SK-MEL-5 (cell line): ENCODE measurements around the gene CHI3L2. TPM values are rescaled to one million over a fixed set of nuclear protein-coding genes. Genes with fewer than 3 reads are reported as not detected.

ENCODE experiments used
- DNase-seq: peaks from one replicate; pipeline ENCODE4 v3.0.0-alpha.2; 2016; ENCODE audit warnings: low read depth, low spot score
- in situ Hi-C: cut with HindIII; loops from 2 replicates; pipeline ENCODE4 v1.10.0; 2016; ENCODE audit warnings: low sequenced_read_pairs, high pct_unique_total_duplicates, low pct_unique_long_range_greater_than_20kb
- small RNA-seq, 2 experiments: library from RNA; depleted of rRNA; stranded (forward); fragments of <200 nt; gene quantifications; one replicate each; pipeline ENCODE3, GENCODE V24; 2014
- total RNA-seq: library from RNA; depleted of rRNA; stranded (reverse); fragments of >200 nt; shearing (Covaris generic); gene quantifications from 2 replicates; pipeline ENCODE4 v1.2.3, GENCODE V29; 2014; rRNA removed

The CHI3L2 gene
- total RNA-seq, 1 experiment from 2014 or later, result 0.55 TPM

GRCh38 chr1:111271464-111271801 lies 43.9 kb downstream of the CHI3L2 start:
- no peak for DNase-seq
- in situ Hi-C loops, result no loop called here

- in situ Hi-C loops, result no loop called here
- no peak for DNase-seq
These were observed 44.6 kb downstream of the CHI3L2 start for GRCh38 chr1:111272081-111272480.

- no peak for DNase-seq
These were observed 47.1 kb downstream of the CHI3L2 start for GRCh38 chr1:111274653-111275052.

GRCh38 chr1:111275079-111275478 lies 47.6 kb downstream of the CHI3L2 start:
- DNase-seq, result peak; percentile 81

More at GRCh38 chr1:111274653-111275052, 47.1 kb downstream of the CHI3L2 start:
- in situ Hi-C loops, result no loop called here

GRCh38 chr1:111275780-111276433 lies 48.4 kb downstream of the CHI3L2 start:
- in situ Hi-C loops, result no loop called here
- DNase-seq, result no peak

More at GRCh38 chr1:111275079-111275478, 47.6 kb downstream of the CHI3L2 start:
- in situ Hi-C loops, result no loop called here

GRCh38 chr1:111279144-111279543 lies 51.6 kb downstream of the CHI3L2 start:
- no peak for DNase-seq
- in situ Hi-C loops, result no loop called here

GRCh38 chr1:111280267-111280666 lies 52.8 kb downstream of the CHI3L2 start:
- DNase-seq, result no peak
- in situ Hi-C loops, result no loop called here

- in situ Hi-C loops, result no loop called here
- DNase-seq, result no peak
These were observed 53.9 kb downstream of the CHI3L2 start for GRCh38 chr1:111281411-111281810.

GRCh38 chr1:111283838-111284237 lies 56.3 kb downstream of the CHI3L2 start:
- DNase-seq, result no peak
- in situ Hi-C loops, result no loop called here

GRCh38 chr1:111285879-111286278 lies 58.4 kb downstream of the CHI3L2 start:
- in situ Hi-C loops, result no loop called here
- no peak for DNase-seq

- DNase-seq, result no peak
- in situ Hi-C loops, result no loop called here
These were observed 59.4 kb downstream of the CHI3L2 start for GRCh38 chr1:111286912-111287311.

- DNase-seq, result no peak
- in situ Hi-C loops, result no loop called here
These were observed 61.9 kb downstream of the CHI3L2 start for GRCh38 chr1:111289371-111289770.

GRCh38 chr1:111290104-111290503 lies 62.6 kb downstream of the CHI3L2 start:
- DNase-seq, result no peak
- in situ Hi-C loops, result no loop called here

- in situ Hi-C loops, result no loop called here
- DNase-seq, result no peak
These were observed 63.1 kb downstream of the CHI3L2 start, which contains the start of gene CHIA for GRCh38 chr1:111290630-111291029. CHIA (plus strand) TSS chr1:111290851; CDS start chr1:111310468, 19,617 bp downstream.

Small RNAs within 50 kb of the gene (small RNA-seq; reads per million reads assigned to genes)
- gene AL355816.1, result 0 reads per million in 2 experiments

Other genes with a start within 250 kb of the CHI3L2 start
- 63.1 and 66.4 TPM in 2 replicates for gene DRAM2, start 87.6 kb upstream of the CHI3L2 start, total RNA-seq
- 25.1 and 29.1 TPM in 2 replicates for gene CEPT1, start 87.5 kb upstream of the CHI3L2 start, total RNA-seq
- 3.0 and 3.5 TPM in 2 replicates for gene DENND2D, start 27.1 kb upstream of the CHI3L2 start, total RNA-seq
- gene CHIA, start 63.1 kb downstream of the CHI3L2 start, total RNA-seq, result not detected in 2 replicates
- 0.29 and 0.53 TPM in 2 replicates for gene OVGP1, start 200.0 kb downstream of the CHI3L2 start, total RNA-seq
- 54.1 and 57.1 TPM in 2 replicates for gene WDR77, start 221.5 kb downstream of the CHI3L2 start, total RNA-seq
- gene ATP5PB, start 221.8 kb downstream of the CHI3L2 start, total RNA-seq, result 683 and 745 TPM in 2 replicates
- gene C1orf162, start 246.3 kb downstream of the CHI3L2 start, total RNA-seq, result 0.08 TPM in 1 of 2 replicates, not detected in the other